Measurements from ENCODE around the gene NATD1.
"Not testable (repeated sequence)": the region's sequence is repeated elsewhere in the genome, so short reads cannot be mapped to it uniquely, and the experiment has no call there.

NATD1 gene

DNA sequence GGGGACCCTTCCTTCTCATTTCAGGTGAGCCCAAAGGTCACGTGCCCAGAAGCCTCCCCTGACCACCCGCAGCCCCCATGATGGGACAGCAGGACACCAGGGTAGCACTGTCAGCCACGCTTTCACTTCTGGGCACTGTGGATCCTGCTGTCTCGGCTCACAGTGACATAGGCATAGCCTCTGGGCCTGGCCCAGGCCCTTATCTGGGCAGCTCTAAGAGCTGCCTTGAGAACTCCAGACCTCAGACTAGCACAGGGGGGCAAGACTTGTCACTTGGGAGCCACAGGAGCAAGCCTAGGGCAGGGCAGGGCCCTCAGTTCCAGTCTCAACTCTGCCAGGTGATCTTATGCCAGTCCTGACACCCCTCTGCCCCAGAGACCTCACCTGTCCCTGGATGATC is 4.7 kb downstream of the NATD1 start:
- no peak for DNase-seq (ENCODE audit: insufficient read length, low spot score)
- no peak for FAIRE-seq

- FAIRE-seq (no peak), DNase-seq (ENCODE audit: insufficient read length, low spot score) (no peak)
Observed at GRCh38 chr17:21247552-21248258, 5.5 kb downstream of the NATD1 start.

DNA sequence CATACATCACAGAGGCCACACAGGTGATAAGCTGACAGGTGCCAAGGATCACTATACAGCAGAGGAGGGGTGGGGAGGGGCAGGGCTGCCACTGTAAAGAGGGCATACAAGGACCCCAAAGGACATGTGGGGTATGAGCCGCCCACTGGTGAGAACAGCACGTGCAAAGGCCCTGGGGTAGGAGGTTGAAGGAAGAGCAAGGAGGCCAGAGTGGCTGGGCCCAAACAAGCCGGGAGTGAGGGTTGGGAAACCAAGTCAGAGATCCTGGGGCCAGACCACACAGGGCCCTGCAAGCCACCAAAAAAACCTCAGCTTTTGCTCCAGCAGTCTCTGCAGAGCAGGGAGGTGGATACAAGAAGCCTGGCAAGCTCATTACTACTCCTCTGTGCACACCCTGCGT is 6.5 kb downstream of the NATD1 start:
- FAIRE-seq: no peak
- no peak for DNase-seq (ENCODE audit: insufficient read length, low spot score)

GRCh38 chr17:21245639-21246084 is 7.5 kb downstream of the NATD1 start:
- DNase-seq (ENCODE audit: insufficient read length, low spot score): no peak

DNA sequence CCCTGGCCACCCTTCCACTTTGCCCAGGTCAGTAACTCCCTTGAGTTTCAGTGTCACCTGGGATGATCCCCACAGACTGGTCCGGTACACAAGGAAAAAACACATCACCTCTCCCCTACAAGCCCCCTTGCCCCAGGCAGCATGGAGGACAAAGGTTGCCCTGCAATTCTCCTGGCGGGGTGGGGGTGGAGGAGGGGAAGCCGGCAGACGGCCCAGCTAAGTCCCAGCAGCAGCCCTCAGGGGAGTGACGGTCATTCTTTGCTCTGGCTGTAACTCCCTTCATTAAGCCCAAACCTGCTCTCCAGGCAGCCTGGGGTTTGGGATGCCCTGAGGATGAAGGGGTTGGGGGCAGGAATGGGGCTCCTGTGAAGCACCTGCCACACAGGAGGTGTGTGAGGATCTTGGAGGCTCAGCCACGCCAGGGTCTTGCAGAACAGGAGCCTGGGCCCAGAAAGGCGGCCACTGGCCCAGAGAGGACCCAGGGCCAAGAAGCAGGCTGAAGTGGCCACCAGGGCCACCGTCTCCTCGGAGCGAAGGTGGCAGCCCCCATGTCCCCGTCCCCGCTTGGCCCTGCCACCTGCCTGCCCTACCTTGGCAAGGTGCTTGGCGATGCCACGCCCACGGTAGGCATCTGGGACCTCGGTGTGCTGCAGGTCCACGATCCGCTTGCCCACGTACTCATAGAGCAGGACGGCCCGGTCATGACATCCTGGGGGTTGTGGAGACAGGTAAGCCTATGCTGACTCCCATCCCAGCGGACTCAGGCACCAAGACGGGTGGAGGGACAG is 9.5 kb downstream of the NATD1 start:
- DNase-seq (ENCODE audit: insufficient read length, low spot score): no peak
- FAIRE-seq: no peak

More at GRCh38 chr17:21245639-21246084, 7.5 kb downstream of the NATD1 start:
- FAIRE-seq: no peak

GRCh38 chr17:21242780-21243515 is 10.3 kb downstream of the NATD1 start:
- DNase-seq (ENCODE audit: insufficient read length, low spot score): no peak
- no peak for FAIRE-seq

DNA sequence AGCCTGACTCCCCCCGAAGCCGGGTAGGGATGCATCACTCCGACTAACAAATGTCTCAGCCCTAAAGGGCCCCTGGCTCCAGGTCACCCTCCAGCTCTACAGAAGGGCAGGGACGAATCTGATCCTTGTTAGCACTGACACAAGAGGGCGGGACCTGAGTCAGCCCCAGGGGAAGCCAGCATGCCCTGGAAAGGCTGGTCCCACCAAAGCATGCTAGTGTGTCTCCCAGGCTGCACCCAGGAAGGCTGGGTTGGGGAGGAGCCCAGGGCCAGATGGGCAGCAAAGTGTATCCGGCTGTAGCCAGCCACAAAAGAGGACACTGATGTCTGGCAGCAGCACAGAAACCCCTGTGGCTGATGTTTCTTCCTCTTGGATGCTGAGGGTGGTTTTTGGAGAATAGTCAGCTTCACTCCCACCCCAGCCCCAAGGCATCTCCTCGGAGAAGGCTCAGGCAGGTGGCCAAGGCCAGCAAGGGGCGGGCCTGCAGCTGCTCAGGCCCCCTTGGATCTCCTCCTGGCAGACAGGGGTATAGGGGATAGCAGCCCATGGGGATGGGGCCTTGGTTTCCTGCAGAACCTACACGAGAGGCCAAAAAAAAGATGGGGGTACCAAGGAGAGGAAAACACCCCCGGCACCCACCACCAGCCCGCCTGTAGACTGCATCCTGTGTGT is 11.0 kb downstream of the NATD1 start:
- DNase-seq (ENCODE audit: insufficient read length, low spot score) (no peak), FAIRE-seq (no peak)

DNA sequence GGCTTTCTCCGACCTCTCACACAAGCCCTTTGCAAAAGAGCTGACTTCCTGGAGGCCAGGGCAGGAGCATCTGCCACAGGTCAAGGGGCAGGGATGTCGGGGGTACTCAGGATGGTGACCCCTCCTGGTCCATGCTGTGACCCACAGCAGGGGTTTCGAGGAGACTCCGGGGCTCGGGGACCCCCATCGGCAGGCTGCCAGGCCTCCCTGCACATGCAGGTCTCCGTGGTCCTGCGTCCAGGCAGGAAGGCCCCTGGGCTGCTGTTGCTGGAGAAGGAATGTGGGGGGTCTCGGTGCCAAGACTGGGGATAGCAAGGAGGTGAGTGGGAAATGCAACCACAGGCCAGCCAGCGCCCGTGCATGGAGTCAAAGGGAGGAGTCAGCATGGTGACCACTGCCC is 11.6 kb downstream of the NATD1 start:
- no peak for FAIRE-seq
- DNase-seq (ENCODE audit: insufficient read length, low spot score): no peak

- no peak for DNase-seq (ENCODE audit: insufficient read length, low spot score)
- no peak for FAIRE-seq
Observed at GRCh38 chr17:21240369-21241055, 12.7 kb downstream of the NATD1 start.

DNA sequence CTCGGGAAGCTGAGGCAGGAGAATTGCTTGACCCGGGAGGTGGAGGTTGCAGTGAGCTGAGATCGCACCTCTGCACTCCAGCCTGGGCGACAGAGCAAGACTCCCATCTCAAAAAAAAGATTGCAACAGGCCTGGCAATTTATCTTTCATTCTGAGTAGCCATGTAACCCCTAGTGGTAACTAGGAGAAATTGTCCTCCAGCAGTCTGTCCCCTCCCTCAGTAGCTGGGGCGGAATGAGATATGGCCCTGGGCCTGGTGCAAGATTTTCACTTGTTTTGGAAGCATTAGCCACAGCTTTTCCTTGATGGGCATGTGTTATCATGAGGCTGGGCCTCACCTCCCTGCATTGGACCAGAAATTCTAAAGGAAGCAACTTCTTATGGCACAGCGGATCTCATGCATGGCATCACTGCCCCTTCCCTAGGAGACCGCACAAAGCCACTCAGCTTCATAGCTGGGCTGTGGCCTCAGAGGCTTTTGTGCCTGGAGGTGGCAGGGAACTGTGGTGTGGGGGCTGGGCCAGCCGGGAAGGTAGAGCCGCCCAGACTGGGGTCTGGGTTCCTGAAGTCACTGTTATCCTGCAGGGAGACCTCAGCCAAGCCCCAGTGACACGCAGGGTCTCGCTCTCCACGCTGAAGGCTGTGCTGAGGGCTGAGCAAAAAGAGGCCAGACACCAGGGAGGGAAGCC is 13.4 kb downstream of the NATD1 start:
- peak; percentile 43 for DNase-seq (ENCODE audit: insufficient read length, low spot score)

GRCh38 chr17:21235921-21236320 is 17.3 kb downstream of the NATD1 start:
- no peak for FAIRE-seq
- DNase-seq (ENCODE audit: insufficient read length, low spot score): no peak

More for the DNA sequence above, 13.4 kb downstream of the NATD1 start:
- FAIRE-seq: no peak

- no peak for FAIRE-seq
- DNase-seq (ENCODE audit: insufficient read length, low spot score): no peak
Observed at GRCh38 chr17:21233581-21234347, 19.4 kb downstream of the NATD1 start.

DNA sequence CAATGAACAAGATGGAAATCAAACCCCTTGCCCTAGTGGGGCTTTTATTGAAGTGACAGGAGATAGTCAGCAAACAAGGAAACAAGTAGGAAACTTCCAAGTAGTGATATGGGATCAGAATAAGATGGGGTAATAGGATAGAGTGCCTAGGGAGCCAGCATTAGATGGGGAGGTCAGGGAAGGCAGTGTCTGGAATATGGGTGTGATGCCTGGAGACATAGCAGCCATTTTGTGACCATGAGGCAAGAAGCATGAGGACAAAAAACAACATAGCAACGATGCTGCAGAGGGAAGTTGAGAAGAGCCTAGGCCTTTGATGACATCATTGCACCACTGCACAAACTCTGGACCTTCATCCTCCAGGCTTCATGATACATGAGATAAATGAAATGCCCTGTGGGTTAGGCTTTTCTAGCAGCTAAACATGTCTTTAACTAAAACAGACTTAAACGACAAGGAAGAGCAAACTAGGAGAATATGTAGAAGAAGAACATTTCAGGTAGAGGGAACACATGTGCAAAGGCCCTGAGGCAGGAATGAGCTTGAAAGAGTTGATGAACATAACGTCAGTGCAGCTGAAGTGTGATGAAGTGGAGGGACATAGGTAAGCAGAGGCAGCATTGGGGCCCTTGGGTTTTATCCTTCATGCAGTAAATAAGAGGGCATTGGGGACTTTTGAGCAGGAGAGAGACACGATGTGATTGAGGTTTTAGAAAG is 21.0 kb downstream of the NATD1 start:
- FAIRE-seq (no peak), DNase-seq (ENCODE audit: insufficient read length, low spot score) (no peak)

- FAIRE-seq (no peak), DNase-seq (ENCODE audit: insufficient read length, low spot score) (no peak)
Observed at GRCh38 chr17:21231533-21231932, 21.7 kb downstream of the NATD1 start.

DNA sequence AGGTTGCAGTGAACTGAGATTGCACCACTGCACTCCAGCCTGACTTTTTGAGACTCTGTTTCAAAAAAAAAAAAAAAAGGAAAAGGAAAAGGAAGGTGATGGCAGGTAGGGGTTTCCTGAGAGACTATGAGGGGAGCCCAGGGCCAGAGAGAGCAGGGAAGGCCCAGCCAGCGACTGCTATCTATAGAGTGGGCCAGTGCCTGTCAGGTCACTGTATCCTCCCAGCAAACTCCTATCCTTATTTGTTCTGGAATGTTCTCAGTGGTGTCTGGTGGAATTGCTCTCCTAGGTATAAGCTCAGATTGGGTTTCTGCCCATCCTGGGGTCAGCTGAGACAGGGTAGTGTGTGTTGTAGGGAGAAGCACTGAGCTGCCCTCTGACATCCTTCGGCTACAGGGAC is 24.4 kb downstream of the NATD1 start:
- FAIRE-seq (no peak), DNase-seq (ENCODE audit: insufficient read length, low spot score) (no peak)

- FAIRE-seq (no peak), DNase-seq (ENCODE audit: insufficient read length, low spot score) (no peak)
Observed at GRCh38 chr17:21228111-21228510, 25.1 kb downstream of the NATD1 start.

- FAIRE-seq; DNase-seq (ENCODE audit: insufficient read length, low spot score): not testable (repeated sequence)
Observed at GRCh38 chr17:21227277-21227676, 25.9 kb downstream of the NATD1 start.

DNA sequence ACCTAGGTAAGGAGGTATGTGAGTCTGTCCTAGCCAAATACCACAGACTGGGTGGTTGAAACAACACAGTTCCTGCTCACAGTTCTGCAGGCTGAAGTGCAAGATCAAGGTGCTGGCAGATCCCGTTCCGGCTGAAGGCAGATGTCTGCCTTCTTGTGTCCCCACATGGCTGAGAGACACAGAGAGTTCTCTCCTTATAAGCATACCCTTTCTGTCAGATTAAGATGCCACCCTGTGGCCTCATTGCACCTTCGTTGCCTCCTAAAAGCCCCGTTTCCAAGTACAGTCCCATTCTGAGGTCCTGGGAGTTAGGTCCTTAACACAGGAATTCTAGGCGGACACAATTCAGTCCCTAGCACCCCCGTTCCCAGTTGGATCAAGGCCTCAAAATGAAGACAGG is 30.1 kb downstream of the NATD1 start:
- no peak for DNase-seq (ENCODE audit: insufficient read length, low spot score)
- FAIRE-seq: no peak
